DND-41 (cell line): ENCODE measurements around the gene RASGRF1.

Experiments used
- ATAC-seq: fragments of 200-7000 bp; cut with Tn5 transposase; 3 replicates; pipeline ENCODE4 v1.9.1; 2021; ENCODE audit warnings: low read depth; ENCODE audit not compliant: insufficient read depth
- DNase-seq: peaks from one replicate; pipeline ENCODE4 v3.0.0-alpha.2; 2020
- H2AFZ ChIP-seq: 2 replicates; pipeline ENCODE4 v1.6.0; 2012; ENCODE audit warnings: low read depth, low read length
- H3K27ac ChIP-seq: 2 replicates; pipeline ENCODE4 v1.5.1; 2012; ENCODE audit warnings: low read length, inconsistent platforms
- H3K27me3 ChIP-seq: fragments of 200-600 bp; sonication (generic); 2 replicates; pipeline ENCODE4 v1.6.0; 2012; ENCODE audit warnings: low read length, mild to moderate bottlenecking, inconsistent platforms; ENCODE audit not compliant: insufficient read depth, poor library complexity
- H3K36me3 ChIP-seq: 2 replicates; pipeline ENCODE4 v1.5.1; 2012; ENCODE audit warnings: low read length, inconsistent platforms; ENCODE audit not compliant: insufficient read depth
- H3K4me1 ChIP-seq: 2 replicates; pipeline ENCODE4 v1.5.1; 2012; ENCODE audit warnings: mild to moderate bottlenecking, low read length; ENCODE audit not compliant: insufficient read depth
- H3K4me2 ChIP-seq: 2 replicates; pipeline ENCODE4 v1.6.0; 2012; ENCODE audit warnings: mild to moderate bottlenecking, moderate library complexity, low read length, inconsistent platforms; ENCODE audit not compliant: insufficient read depth
- H3K4me3 ChIP-seq, 2 experiments: fragments of 200-600 bp in 1 of 2; shearing (Covaris generic) in 1 of 2; 2 replicates each; pipeline ENCODE4 v1.5.1; 2012 to 2016; ENCODE audit warnings: inconsistent platforms in 2 of 2, low read length in 2 of 2, mild to moderate bottlenecking in 2 of 2, low read depth in 1 of 2, moderate library complexity in 1 of 2
- H3K79me2 ChIP-seq: 2 replicates; pipeline ENCODE4 v1.6.0; 2012; ENCODE audit warnings: low read length, inconsistent platforms; ENCODE audit not compliant: insufficient read depth
- H3K9ac ChIP-seq: 2 replicates; pipeline ENCODE4 v1.6.0; 2012; ENCODE audit warnings: low read depth, mild to moderate bottlenecking, inconsistent platforms, low read length, moderate library complexity
- H3K9me3 ChIP-seq: 2 replicates; pipeline ENCODE4 v1.5.1; 2012; ENCODE audit warnings: low read length, moderate library complexity, mild to moderate bottlenecking, inconsistent platforms; ENCODE audit not compliant: insufficient read depth, severe bottlenecking
- H4K20me1 ChIP-seq: 2 replicates; pipeline ENCODE4 v1.6.0; 2012; ENCODE audit warnings: low read length; ENCODE audit not compliant: insufficient read depth
- EZH2 ChIP-seq: IDR thresholded peaks from 3 replicates; pipeline ENCODE4 v1.6.1; 2012; ENCODE audit warnings: borderline replicate concordance, low read depth, mild to moderate bottlenecking, moderate library complexity, low read length, inconsistent platforms; ENCODE audit not compliant: severe bottlenecking
- TF ChIP-seq, protein P1 (sequence below): IDR thresholded peaks from 2 replicates; pipeline ENCODE4 v1.5.1; 2012; ENCODE audit warnings: borderline replicate concordance, low read length, moderate library complexity, mild to moderate bottlenecking; ENCODE audit not compliant: poor library complexity, severe bottlenecking; ENCODE audit errors: extremely low read depth

RASGRF1 gene

DNA sequence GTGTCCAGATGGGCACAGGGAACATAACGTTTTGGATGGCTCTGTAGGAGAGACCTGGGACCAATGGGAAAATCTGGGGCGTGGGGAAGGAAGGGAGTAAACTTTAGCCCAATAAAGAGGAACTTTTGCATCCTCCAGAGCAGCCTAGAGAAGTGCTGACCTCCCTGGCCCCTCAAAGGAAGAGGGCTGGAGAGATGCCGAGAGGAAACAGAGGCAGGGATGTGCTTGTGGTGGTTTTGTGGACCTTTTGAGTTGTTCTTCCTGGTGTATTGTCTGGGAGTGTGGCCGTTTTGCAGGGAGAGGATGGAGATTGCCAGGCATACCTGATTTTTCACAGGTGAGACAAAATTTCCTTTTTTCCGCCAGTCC lies 155.9 kb downstream of the RASGRF1 start:
- no peaks in the 10 kb centered on the region for H3K27me3 ChIP-seq
- H3K9me3 ChIP-seq = no peaks in the 10 kb centered on the region
- H2AFZ ChIP-seq = no peak overlapping the region
- no peak overlapping the region for H3K4me2 ChIP-seq
- H3K4me1 ChIP-seq = peaks cover 13% of the 10 kb centered on the region
- ATAC-seq (no peak), DNase-seq (no peak)
- no peak overlapping the region for H3K27ac ChIP-seq
- no peaks in the 10 kb centered on the region for H3K36me3 ChIP-seq
- H4K20me1 ChIP-seq = no peaks in the 10 kb centered on the region
- no peaks in the 10 kb centered on the region for H3K79me2 ChIP-seq
- no peak overlapping the region for H3K9ac ChIP-seq
- TF ChIP-seq, protein P1, sequence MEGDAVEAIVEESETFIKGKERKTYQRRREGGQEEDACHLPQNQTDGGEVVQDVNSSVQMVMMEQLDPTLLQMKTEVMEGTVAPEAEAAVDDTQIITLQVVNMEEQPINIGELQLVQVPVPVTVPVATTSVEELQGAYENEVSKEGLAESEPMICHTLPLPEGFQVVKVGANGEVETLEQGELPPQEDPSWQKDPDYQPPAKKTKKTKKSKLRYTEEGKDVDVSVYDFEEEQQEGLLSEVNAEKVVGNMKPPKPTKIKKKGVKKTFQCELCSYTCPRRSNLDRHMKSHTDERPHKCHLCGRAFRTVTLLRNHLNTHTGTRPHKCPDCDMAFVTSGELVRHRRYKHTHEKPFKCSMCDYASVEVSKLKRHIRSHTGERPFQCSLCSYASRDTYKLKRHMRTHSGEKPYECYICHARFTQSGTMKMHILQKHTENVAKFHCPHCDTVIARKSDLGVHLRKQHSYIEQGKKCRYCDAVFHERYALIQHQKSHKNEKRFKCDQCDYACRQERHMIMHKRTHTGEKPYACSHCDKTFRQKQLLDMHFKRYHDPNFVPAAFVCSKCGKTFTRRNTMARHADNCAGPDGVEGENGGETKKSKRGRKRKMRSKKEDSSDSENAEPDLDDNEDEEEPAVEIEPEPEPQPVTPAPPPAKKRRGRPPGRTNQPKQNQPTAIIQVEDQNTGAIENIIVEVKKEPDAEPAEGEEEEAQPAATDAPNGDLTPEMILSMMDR = no peak
- TF ChIP-seq EZH2 = no peak
- no peak overlapping the region for H3K4me3 ChIP-seq

DNA sequence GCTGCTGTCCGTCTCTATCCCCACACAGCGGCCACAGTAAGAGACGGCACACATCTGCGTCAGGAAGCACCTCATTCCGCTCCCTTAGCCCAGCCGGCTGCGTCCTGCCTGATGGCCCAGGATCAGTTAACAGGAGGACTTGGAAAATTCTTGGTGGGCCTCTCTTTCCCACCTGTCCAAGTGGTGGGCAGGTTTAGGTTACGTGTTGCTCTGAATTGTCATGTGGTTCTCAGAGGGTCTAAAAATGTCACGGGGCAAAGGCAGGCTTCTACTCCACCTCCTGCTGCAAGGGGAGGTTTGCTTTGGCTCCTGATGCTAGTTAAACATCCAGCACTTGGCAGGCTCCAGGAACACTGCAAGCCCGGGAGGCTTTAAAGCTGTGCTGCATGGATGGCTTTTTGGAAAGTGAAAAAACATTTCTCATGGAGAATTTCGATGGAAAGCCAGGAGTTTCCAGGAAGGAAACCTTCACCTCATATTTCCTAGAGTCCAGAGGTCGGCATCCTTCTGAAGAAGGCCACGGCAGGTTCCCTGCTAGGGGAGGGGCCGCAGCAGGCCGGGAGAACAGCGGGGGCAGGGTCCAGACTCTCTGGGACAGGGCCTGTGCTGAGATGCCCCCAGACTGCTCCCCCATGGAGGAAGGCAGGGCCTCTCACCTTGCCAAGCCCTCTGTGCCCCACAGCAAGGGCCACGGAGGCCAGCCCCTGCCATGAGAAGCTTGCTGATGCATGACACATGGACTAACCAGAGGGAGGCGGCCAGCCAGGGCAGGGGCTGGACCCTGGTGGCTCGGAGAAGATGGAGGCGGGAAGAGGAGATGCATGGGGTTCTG lies 156.5 kb downstream of the RASGRF1 start:
- Histone ChIP-seq H3K36me3 (no peaks in the 10 kb centered on the region), H3K4me3 (no peak overlapping the region), H2AFZ (no peak overlapping the region), H3K9me3 (no peaks in the 10 kb centered on the region), H3K27me3 (no peaks in the 10 kb centered on the region), H3K4me1 (peaks cover 13% of the 10 kb centered on the region), H3K27ac (no peak overlapping the region), H4K20me1 (no peaks in the 10 kb centered on the region), H3K79me2 (no peaks in the 10 kb centered on the region), H3K4me2 (no peak overlapping the region), H3K9ac (no peak overlapping the region)
- TF ChIP-seq, protein P1 = no peak
- no peak for TF ChIP-seq EZH2
- DNase-seq (no peak), ATAC-seq (no peak)

DNA sequence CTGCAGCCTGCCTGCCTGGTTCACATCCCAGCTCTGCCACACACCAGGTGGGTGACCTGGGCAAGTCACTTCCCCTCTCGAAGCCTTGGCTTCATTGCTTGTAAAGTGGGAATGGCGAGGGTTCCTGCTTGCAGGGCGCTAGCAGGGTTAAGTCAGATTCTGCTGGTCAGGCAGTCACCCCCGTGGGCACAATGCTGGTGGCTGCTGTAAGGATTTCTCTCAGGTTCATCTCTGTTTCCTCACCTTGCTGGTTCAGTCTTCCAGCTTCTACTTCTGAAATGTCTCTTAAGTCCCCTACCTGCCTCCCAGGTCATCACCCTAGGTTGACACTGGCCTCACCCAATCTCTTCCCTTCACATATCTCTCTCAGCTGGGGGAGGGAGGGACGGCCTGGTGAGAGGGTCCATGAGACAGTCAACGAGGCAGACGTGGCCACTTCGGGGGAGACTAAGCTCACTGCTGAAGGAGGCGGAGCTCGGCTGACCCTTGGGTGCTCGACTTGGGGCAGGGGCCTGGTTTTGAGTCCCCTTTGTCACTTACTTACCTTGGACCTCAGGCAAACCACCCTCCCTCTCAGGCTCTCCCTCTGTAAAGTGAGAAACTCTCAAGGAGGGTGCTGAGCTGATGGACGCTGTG lies 157.3 kb downstream of the RASGRF1 start:
- no peak overlapping the region for H2AFZ ChIP-seq
- no peaks in the 10 kb centered on the region for H4K20me1 ChIP-seq
- TF ChIP-seq EZH2 = no peak
- TF ChIP-seq, protein P1 = no peak
- H3K4me3 ChIP-seq = no peak overlapping the region
- H3K9me3 ChIP-seq = no peaks in the 10 kb centered on the region
- peaks cover 13% of the 10 kb centered on the region for H3K4me1 ChIP-seq
- H3K27ac ChIP-seq = no peak overlapping the region
- H3K27me3 ChIP-seq = no peaks in the 10 kb centered on the region
- H3K79me2 ChIP-seq = no peaks in the 10 kb centered on the region
- H3K36me3 ChIP-seq = no peaks in the 10 kb centered on the region
- H3K4me2 ChIP-seq = no peak overlapping the region
- H3K9ac ChIP-seq = no peak overlapping the region
- ATAC-seq = no peak
- DNase-seq = no peak
